ENCODE results near the gene TMEM248. TPM values are rescaled to one million over a fixed set of nuclear protein-coding genes. Genes with fewer than 3 reads are reported as not detected.
"Not testable (repeated sequence)": the region's sequence is repeated elsewhere in the genome, so short reads cannot be mapped to it uniquely, and the experiment has no call there.

The TMEM248 gene
- total and polyA plus RNA-seq, 7 experiments from 2014 or later, result 81.0 to 107 (median 95.5) TPM

DNA sequence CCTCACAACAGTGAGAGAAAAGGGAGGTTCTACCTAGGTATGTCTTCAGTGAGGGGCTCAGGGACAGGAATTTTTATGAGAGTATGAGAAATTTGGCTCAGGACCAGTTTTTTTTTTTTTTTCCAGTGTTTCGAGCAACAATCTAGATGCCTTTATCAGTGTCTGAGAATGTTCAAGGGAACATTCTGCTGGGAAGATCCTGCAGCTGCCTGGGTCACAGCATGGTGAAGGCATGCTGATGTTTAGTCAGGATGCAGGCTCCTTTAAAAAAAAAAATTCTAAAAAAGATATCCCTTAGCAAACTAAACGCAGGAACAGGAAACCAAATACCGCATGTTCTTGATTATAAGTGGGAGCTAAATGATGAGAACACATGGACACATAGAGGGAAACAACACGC, 43.4 kb downstream of the TMEM248 start:
- Histone ChIP-seq H3K4me1 (ENCODE audit: control insufficient read depth in 2 of 2, insufficient read depth in 2 of 2, low read length in 2 of 2) (no peaks in the 10 kb centered on the region), H3K9me3 (ENCODE audit: control insufficient read depth in 2 of 3, low read length in 3 of 3) (no peaks in the 10 kb centered on the region), H3K27me3 (ENCODE audit: control insufficient read depth in 2 of 2, insufficient read depth in 2 of 2, low read length in 2 of 2) (no peaks in the 10 kb centered on the region), H3K27ac (ENCODE audit: low read depth, low read length) (no peak overlapping the region), H3K4me3 (ENCODE audit: low read length) (no peak overlapping the region), H3K36me3 (ENCODE audit: control insufficient read depth in 2 of 3, insufficient read depth in 3 of 3, low read length in 3 of 3) (peaks cover 0 to 8% (median 0%) of the 10 kb centered on the region in 3 experiments)
- POLR2A ChIA-PET, result interaction anchor here (0.6 kb wide), 1 partner anchor 325 kb away, joined by 3 read pairs; no protein-coding TSS in a partner anchor
- CTCF ChIA-PET, result no interaction called here
- peaks cover 0 to 2% (median 0%) of the 10 kb centered on the region in 11 donors for H3K9me3 Mint-ChIP-seq
- H3K4me3 Mint-ChIP-seq, result no peak overlapping the region
- intact Hi-C loops (cut with micrococcal nuclease), result no loop called here
- no peaks in the 10 kb centered on the region for H3K27me3 Mint-ChIP-seq
- no peak overlapping the region for H3K27ac Mint-ChIP-seq
- peaks cover 0 to 2% (median 0%) of the 10 kb centered on the region in 7 donors for H3K4me1 Mint-ChIP-seq
- peaks cover 0 to 9% (median 4%) of the 10 kb centered on the region in 5 donors for H3K36me3 Mint-ChIP-seq
- no peak for DNase-seq
- ATAC-seq, result no peak

DNA sequence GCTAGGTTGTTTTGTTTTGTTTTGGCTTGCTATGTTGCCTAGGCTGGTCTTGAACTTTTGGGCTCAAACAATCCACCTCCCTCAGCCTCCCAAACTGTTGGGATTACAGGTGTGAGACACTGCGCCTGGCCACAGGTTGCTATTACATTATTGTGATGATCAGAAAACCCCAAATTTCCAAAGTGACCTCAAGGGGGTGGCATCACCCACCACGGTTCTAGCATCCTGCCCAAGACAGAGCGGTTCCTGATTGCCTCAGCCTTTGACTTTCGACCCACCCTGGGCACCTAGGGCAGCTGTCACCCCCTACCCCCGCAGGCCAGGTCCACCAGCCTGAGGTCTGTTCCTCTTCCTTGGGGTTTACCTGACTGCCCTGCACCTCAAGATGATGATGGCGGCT, 46.0 kb downstream of the TMEM248 start:
- Mint-ChIP-seq H3K27ac (no peak overlapping the region), H3K9me3 (peaks cover 0 to 2% (median 0%) of the 10 kb centered on the region in 11 donors), H3K4me1 (no peaks in the 10 kb centered on the region), H3K4me3 (no peak overlapping the region), H3K36me3 (peaks cover 0 to 3% (median 0%) of the 10 kb centered on the region in 5 donors), H3K27me3 (no peaks in the 10 kb centered on the region)
- intact Hi-C loops (cut with micrococcal nuclease), result no loop called here
- Histone ChIP-seq H3K4me1 (ENCODE audit: control insufficient read depth in 2 of 2, insufficient read depth in 2 of 2, low read length in 2 of 2) (no peaks in the 10 kb centered on the region), H3K27me3 (ENCODE audit: control insufficient read depth in 2 of 2, insufficient read depth in 2 of 2, low read length in 2 of 2) (no peaks in the 10 kb centered on the region), H3K27ac (ENCODE audit: low read depth, low read length) (no peak overlapping the region), H3K36me3 (ENCODE audit: control insufficient read depth in 2 of 3, insufficient read depth in 3 of 3, low read length in 3 of 3) (no peaks in the 10 kb centered on the region), H3K9me3 (ENCODE audit: control insufficient read depth in 2 of 3, low read length in 3 of 3) (no peaks in the 10 kb centered on the region), H3K4me3 (ENCODE audit: low read length) (no peak overlapping the region)
- ATAC-seq, result no peak
- DNase-seq, result no peak
- ChIA-PET POLR2A (no interaction called here), CTCF (no interaction called here)

DNA sequence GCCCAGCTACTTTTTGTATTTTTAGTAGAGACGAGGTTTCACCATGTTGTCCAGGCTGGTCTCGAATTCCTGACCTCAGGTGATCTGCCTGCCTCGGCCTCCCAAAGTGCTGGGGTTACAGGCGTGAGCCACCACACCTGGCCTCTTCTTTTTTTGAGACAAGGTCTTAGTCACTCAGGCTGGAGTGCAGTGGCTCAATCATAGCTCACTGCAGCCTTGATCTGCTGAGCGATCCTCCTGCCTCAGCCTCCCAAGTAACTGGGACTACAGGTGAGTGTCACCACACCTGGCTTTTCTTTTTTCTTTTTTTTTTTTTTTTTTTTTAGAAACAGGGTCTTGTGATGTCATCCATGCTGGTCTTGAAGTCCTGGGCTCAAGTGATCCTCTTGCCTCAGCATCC, 48.0 kb downstream of the TMEM248 start:
- DNase-seq; H3K4me1 ChIP-seq (ENCODE audit: control insufficient read depth in 2 of 2, insufficient read depth in 2 of 2, low read length in 2 of 2); H3K9me3 ChIP-seq (ENCODE audit: control insufficient read depth in 2 of 3, low read length in 3 of 3); ATAC-seq; H3K4me3 ChIP-seq (ENCODE audit: low read length); H3K27me3 ChIP-seq (ENCODE audit: control insufficient read depth in 2 of 2, insufficient read depth in 2 of 2, low read length in 2 of 2); H3K27ac Mint-ChIP-seq; H3K4me3 Mint-ChIP-seq; H3K27me3 Mint-ChIP-seq; H3K9me3 Mint-ChIP-seq; H3K27ac ChIP-seq (ENCODE audit: low read depth, low read length); H3K36me3 ChIP-seq (ENCODE audit: control insufficient read depth in 2 of 3, insufficient read depth in 3 of 3, low read length in 3 of 3); H3K4me1 Mint-ChIP-seq; CTCF ChIA-PET; H3K36me3 Mint-ChIP-seq; intact Hi-C loops (cut with micrococcal nuclease); POLR2A ChIA-PET: not testable (repeated sequence)

GRCh38 chr7:66970310-66970709, 49.3 kb downstream of the TMEM248 start:
- CTCF ChIA-PET, result no interaction called here
- Mint-ChIP-seq H3K27ac (no peak overlapping the region), H3K4me1 (no peaks in the 10 kb centered on the region), H3K27me3 (no peaks in the 10 kb centered on the region), H3K4me3 (no peak overlapping the region), H3K9me3 (peaks cover 0 to 2% (median 0%) of the 10 kb centered on the region in 11 donors), H3K36me3 (no peaks in the 10 kb centered on the region)
- H3K9me3 ChIP-seq (ENCODE audit: control insufficient read depth in 2 of 3, low read length in 3 of 3), result no peaks in the 10 kb centered on the region
- intact Hi-C loops (cut with micrococcal nuclease), result no loop called here
- POLR2A ChIA-PET, result no interaction called here
- no peaks in the 10 kb centered on the region for H3K36me3 ChIP-seq (ENCODE audit: control insufficient read depth in 2 of 3, insufficient read depth in 3 of 3, low read length in 3 of 3)
- ATAC-seq (no peak), DNase-seq (no peak)
- H3K4me3 ChIP-seq (ENCODE audit: low read length), result no peak overlapping the region
- H3K27ac ChIP-seq (ENCODE audit: low read depth, low read length), result no peak overlapping the region
- H3K4me1 ChIP-seq (ENCODE audit: control insufficient read depth in 2 of 2, insufficient read depth in 2 of 2, low read length in 2 of 2), result no peaks in the 10 kb centered on the region
- no peaks in the 10 kb centered on the region for H3K27me3 ChIP-seq (ENCODE audit: control insufficient read depth in 2 of 2, insufficient read depth in 2 of 2, low read length in 2 of 2)

GRCh38 chr7:66974986-66975590, 54.1 kb downstream of the TMEM248 start:
- Mint-ChIP-seq H3K27me3 (no peaks in the 10 kb centered on the region), H3K4me3 (no peak overlapping the region), H3K9me3 (peaks cover 0 to 13% (median 5%) of the 10 kb centered on the region in 11 donors), H3K27ac (no peak overlapping the region), H3K4me1 (no peaks in the 10 kb centered on the region), H3K36me3 (peaks cover 0 to 5% (median 4%) of the 10 kb centered on the region in 5 donors)
- Histone ChIP-seq H3K9me3 (ENCODE audit: control insufficient read depth in 2 of 3, low read length in 3 of 3) (peaks cover 0 to 6% (median 0%) of the 10 kb centered on the region in 3 experiments), H3K27me3 (ENCODE audit: control insufficient read depth in 2 of 2, insufficient read depth in 2 of 2, low read length in 2 of 2) (no peaks in the 10 kb centered on the region), H3K4me3 (ENCODE audit: low read length) (no peak overlapping the region), H3K36me3 (ENCODE audit: control insufficient read depth in 2 of 3, insufficient read depth in 3 of 3, low read length in 3 of 3) (no peaks in the 10 kb centered on the region), H3K27ac (ENCODE audit: low read depth, low read length) (no peak overlapping the region), H3K4me1 (ENCODE audit: control insufficient read depth in 2 of 2, insufficient read depth in 2 of 2, low read length in 2 of 2) (no peaks in the 10 kb centered on the region)
- POLR2A ChIA-PET, result no interaction called here
- CTCF ChIA-PET, result no interaction called here
- ATAC-seq (no peak), DNase-seq (no peak)
- intact Hi-C loops (cut with micrococcal nuclease), result no loop called here

DNA sequence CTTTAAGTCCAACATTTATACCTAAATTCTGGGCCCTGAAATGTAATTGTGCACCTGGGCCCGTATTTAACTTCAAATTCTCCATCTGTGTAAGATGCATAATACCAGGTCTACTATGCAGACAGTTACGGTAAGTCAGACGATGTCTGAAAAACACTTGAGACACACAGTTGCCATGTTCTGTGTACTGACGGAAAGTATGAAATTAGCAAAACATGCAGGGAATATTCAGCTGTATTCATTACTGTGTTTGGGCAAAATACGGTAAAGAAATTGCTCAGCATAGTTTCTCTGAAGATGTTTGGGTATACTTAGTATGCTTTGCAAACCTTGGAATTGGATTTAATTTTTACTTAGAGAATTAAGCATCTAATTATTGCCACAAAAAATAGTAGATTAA, 57.3 kb downstream of the TMEM248 start:
- ATAC-seq; H3K4me3 ChIP-seq (ENCODE audit: low read length); CTCF ChIA-PET; H3K27me3 ChIP-seq (ENCODE audit: control insufficient read depth in 2 of 2, insufficient read depth in 2 of 2, low read length in 2 of 2); POLR2A ChIA-PET; H3K36me3 ChIP-seq (ENCODE audit: control insufficient read depth in 2 of 3, insufficient read depth in 3 of 3, low read length in 3 of 3); intact Hi-C loops (cut with micrococcal nuclease); H3K4me1 Mint-ChIP-seq; H3K4me1 ChIP-seq (ENCODE audit: control insufficient read depth in 2 of 2, insufficient read depth in 2 of 2, low read length in 2 of 2); H3K27me3 Mint-ChIP-seq; H3K4me3 Mint-ChIP-seq; DNase-seq; H3K27ac Mint-ChIP-seq; H3K27ac ChIP-seq (ENCODE audit: low read depth, low read length): not testable (repeated sequence)
- peaks cover 0 to 13% (median 10%) of the 10 kb centered on the region in 5 donors for H3K36me3 Mint-ChIP-seq
- peaks cover 0 to 15% (median 0%) of the 10 kb centered on the region in 3 experiments for H3K9me3 ChIP-seq (ENCODE audit: control insufficient read depth in 2 of 3, low read length in 3 of 3)
- peaks cover 0 to 29% (median 15%) of the 10 kb centered on the region in 11 donors for H3K9me3 Mint-ChIP-seq

GRCh38 chr7:66979013-66979412, 58.0 kb downstream of the TMEM248 start:
- DNase-seq; H3K4me1 ChIP-seq (ENCODE audit: control insufficient read depth in 2 of 2, insufficient read depth in 2 of 2, low read length in 2 of 2); CTCF ChIA-PET; H3K4me3 Mint-ChIP-seq; H3K27ac ChIP-seq (ENCODE audit: low read depth, low read length); H3K4me3 ChIP-seq (ENCODE audit: low read length); H3K27me3 Mint-ChIP-seq; H3K27me3 ChIP-seq (ENCODE audit: control insufficient read depth in 2 of 2, insufficient read depth in 2 of 2, low read length in 2 of 2); intact Hi-C loops (cut with micrococcal nuclease); ATAC-seq; H3K4me1 Mint-ChIP-seq; H3K27ac Mint-ChIP-seq; H3K36me3 ChIP-seq (ENCODE audit: control insufficient read depth in 2 of 3, insufficient read depth in 3 of 3, low read length in 3 of 3): not testable (repeated sequence)
- H3K9me3 Mint-ChIP-seq, result peaks cover 0 to 29% (median 15%) of the 10 kb centered on the region in 11 donors
- POLR2A ChIA-PET, result interaction anchor here (0.9 kb wide), 1 partner anchor 11 kb away, joined by 3 read pairs; no protein-coding TSS in a partner anchor
- H3K9me3 ChIP-seq (ENCODE audit: control insufficient read depth in 2 of 3, low read length in 3 of 3), result peaks cover 0 to 15% (median 0%) of the 10 kb centered on the region in 3 experiments
- peaks cover 0 to 13% (median 10%) of the 10 kb centered on the region in 5 donors for H3K36me3 Mint-ChIP-seq
